ENCODE results near the gene TRPM6. TPM values are rescaled to one million over a fixed set of nuclear protein-coding genes. Genes with fewer than 3 reads are reported as not detected.
"Not testable (repeated sequence)": the region's sequence is repeated elsewhere in the genome, so short reads cannot be mapped to it uniquely, and the experiment has no call there.

TRPM6 gene
- total RNA-seq (2014; rRNA removed; shearing (Covaris generic)), result 1.4 and 1.5 TPM in 2 replicates

GRCh38 chr9:74887041-74887980, at the start of gene TRPM6:
TRPM6 (minus strand) TSS chr9:74887921; CDS start chr9:74887856, 65 bp downstream.
- DNase-seq, result peak; percentile 70 to 77
- no peaks in the 10 kb centered on the region for H3K4me1 ChIP-seq
- no peaks in the 10 kb centered on the region for H3K9me3 ChIP-seq (replicated peaks)
- no peaks in the 10 kb centered on the region for H3K27me3 ChIP-seq
- no peaks in the 10 kb centered on the region for H3K36me3 ChIP-seq
- H3K4me3 ChIP-seq, result peak within 1 kb of the TSS; percentile 66
- H3K27ac ChIP-seq, result peak within 1 kb of the TSS; percentile 34; the same call in 1 of the 2 replicates

GRCh38 chr9:74935008-74935407, 47.3 kb upstream of the TRPM6 start:
- Histone ChIP-seq H3K9me3 (replicated peaks) (0 out of 2 replicates have a peak, but pooled peaks cover 5% of the 10 kb centered on the region), H3K27me3 (no peaks in the 10 kb centered on the region), H3K27ac (no peak overlapping the region), H3K36me3 (no peaks in the 10 kb centered on the region), H3K4me3 (no peak overlapping the region), H3K4me1 (no peaks in the 10 kb centered on the region)
- DNase-seq, result no peak

GRCh38 chr9:74921737-74922136, 34.0 kb upstream of the TRPM6 start:
- Histone ChIP-seq H3K9me3 (replicated peaks) (no peaks in the 10 kb centered on the region; the same call in 1 of the 2 replicates), H3K4me1 (no peaks in the 10 kb centered on the region), H3K27me3 (no peaks in the 10 kb centered on the region), H3K4me3 (no peak overlapping the region), H3K36me3 (no peaks in the 10 kb centered on the region), H3K27ac (no peak overlapping the region)
- DNase-seq, result no peak

GRCh38 chr9:74920944-74921626, 33.4 kb upstream of the TRPM6 start:
- Histone ChIP-seq H3K4me1 (no peaks in the 10 kb centered on the region), H3K27me3 (no peaks in the 10 kb centered on the region), H3K36me3 (no peaks in the 10 kb centered on the region), H3K27ac (no peak overlapping the region), H3K9me3 (replicated peaks) (no peaks in the 10 kb centered on the region; the same call in 1 of the 2 replicates), H3K4me3 (no peak overlapping the region)
- DNase-seq, result no peak

- Histone ChIP-seq H3K4me1 (no peaks in the 10 kb centered on the region), H3K36me3 (0 out of 2 replicates have a peak, but pooled peaks cover 2% of the 10 kb centered on the region), H3K27ac (no peak overlapping the region), H3K27me3 (peaks cover 4% of the 10 kb centered on the region; the same call in 1 of the 2 replicates), H3K4me3 (no peak overlapping the region), H3K9me3 (replicated peaks) (no peaks in the 10 kb centered on the region; the same call in none of the 2 replicates)
- no peak for DNase-seq
Observed at GRCh38 chr9:74910036-74910435, 22.3 kb upstream of the TRPM6 start.

- no peak overlapping the region for H3K4me3 ChIP-seq
- H3K9me3 ChIP-seq (replicated peaks), result no peaks in the 10 kb centered on the region; the same call in none of the 2 replicates
- H3K36me3 ChIP-seq, result 0 out of 2 replicates have a peak, but pooled peaks cover 2% of the 10 kb centered on the region
- no peak for DNase-seq
- no peaks in the 10 kb centered on the region for H3K4me1 ChIP-seq
- peaks cover 4% of the 10 kb centered on the region; the same call in 1 of the 2 replicates for H3K27me3 ChIP-seq
- no peak overlapping the region for H3K27ac ChIP-seq
Observed at GRCh38 chr9:74908665-74909064, 20.9 kb upstream of the TRPM6 start.

GRCh38 chr9:74907085-74907484, 19.4 kb upstream of the TRPM6 start:
- no peaks in the 10 kb centered on the region for H3K27me3 ChIP-seq
- no peak for DNase-seq
- H3K4me1 ChIP-seq, result no peaks in the 10 kb centered on the region
- H3K36me3 ChIP-seq, result no peaks in the 10 kb centered on the region
- H3K27ac ChIP-seq, result no peak overlapping the region
- H3K9me3 ChIP-seq (replicated peaks), result no peaks in the 10 kb centered on the region; the same call in 1 of the 2 replicates
- no peak overlapping the region for H3K4me3 ChIP-seq

GRCh38 chr9:74901001-74901400, 13.3 kb upstream of the TRPM6 start:
- Histone ChIP-seq H3K27me3 (no peaks in the 10 kb centered on the region; the same call in 1 of the 2 replicates), H3K4me3 (no peak overlapping the region), H3K4me1 (no peaks in the 10 kb centered on the region), H3K27ac (no peak overlapping the region), H3K36me3 (no peaks in the 10 kb centered on the region), H3K9me3 (replicated peaks) (no peaks in the 10 kb centered on the region)
- DNase-seq, result no peak

- not testable (repeated sequence) for H3K4me3 ChIP-seq; H3K4me1 ChIP-seq; H3K9me3 ChIP-seq (replicated peaks); DNase-seq; H3K36me3 ChIP-seq; H3K27me3 ChIP-seq; H3K27ac ChIP-seq
Observed at GRCh38 chr9:74888449-74888848, 728 bp upstream of the TRPM6 start.

- Histone ChIP-seq H3K36me3 (no peaks in the 10 kb centered on the region), H3K9me3 (replicated peaks) (no peaks in the 10 kb centered on the region), H3K27me3 (no peaks in the 10 kb centered on the region), H3K4me3 (peak overlapping the region; percentile 66), H3K27ac (no peak overlapping the region), H3K4me1 (peaks cover 6% of the 10 kb centered on the region; the same call in 1 of the 2 replicates)
- no peak for DNase-seq
Observed at GRCh38 chr9:74887981-74888370, 255 bp upstream of the TRPM6 start.

GRCh38 chr9:74876382-74876949, 11.3 kb downstream of the TRPM6 start:
- no peak overlapping the region for H3K4me3 ChIP-seq
- no peaks in the 10 kb centered on the region for H3K27me3 ChIP-seq
- H3K36me3 ChIP-seq, result no peaks in the 10 kb centered on the region
- H3K4me1 ChIP-seq, result no peaks in the 10 kb centered on the region; the same call in 1 of the 2 replicates
- H3K27ac ChIP-seq, result no peak overlapping the region
- no peak for DNase-seq
- peaks cover 4% of the 10 kb centered on the region for H3K9me3 ChIP-seq (replicated peaks)

- peaks cover under 1% of the 10 kb centered on the region for H3K4me1 ChIP-seq
- no peaks in the 10 kb centered on the region for H3K36me3 ChIP-seq
- no peaks in the 10 kb centered on the region for H3K27me3 ChIP-seq
- peaks cover 4% of the 10 kb centered on the region for H3K9me3 ChIP-seq (replicated peaks)
- H3K27ac ChIP-seq, result no peak overlapping the region
- DNase-seq, result no peak
- H3K4me3 ChIP-seq, result no peak overlapping the region
Observed at GRCh38 chr9:74875656-74876055, 12.1 kb downstream of the TRPM6 start.

- H3K9me3 ChIP-seq (replicated peaks), result peaks cover 4% of the 10 kb centered on the region
- H3K4me3 ChIP-seq, result no peak overlapping the region
- DNase-seq, result no peak
- no peak overlapping the region for H3K27ac ChIP-seq
- no peaks in the 10 kb centered on the region for H3K36me3 ChIP-seq
- H3K4me1 ChIP-seq, result peaks cover 3% of the 10 kb centered on the region; the same call in 1 of the 2 replicates
- H3K27me3 ChIP-seq, result no peaks in the 10 kb centered on the region
Observed at GRCh38 chr9:74874220-74874619, 13.5 kb downstream of the TRPM6 start.

- Histone ChIP-seq H3K27me3 (no peaks in the 10 kb centered on the region), H3K27ac (no peak overlapping the region), H3K9me3 (replicated peaks) (no peaks in the 10 kb centered on the region), H3K36me3 (no peaks in the 10 kb centered on the region), H3K4me3 (no peak overlapping the region), H3K4me1 (peaks cover 3% of the 10 kb centered on the region; the same call in 1 of the 2 replicates)
- DNase-seq, result no peak
Observed at GRCh38 chr9:74872619-74873233, 15.0 kb downstream of the TRPM6 start.
